ENCODE results near the gene LAMB4. TPM values are rescaled to one million over a fixed set of nuclear protein-coding genes. Genes with fewer than 3 reads are reported as not detected.
"Not testable (repeated sequence)": the region's sequence is repeated elsewhere in the genome, so short reads cannot be mapped to it uniquely, and the experiment has no call there.

Gene LAMB4
- total RNA-seq, 1 donor from 2014 or later: 3.1 TPM

DNA sequence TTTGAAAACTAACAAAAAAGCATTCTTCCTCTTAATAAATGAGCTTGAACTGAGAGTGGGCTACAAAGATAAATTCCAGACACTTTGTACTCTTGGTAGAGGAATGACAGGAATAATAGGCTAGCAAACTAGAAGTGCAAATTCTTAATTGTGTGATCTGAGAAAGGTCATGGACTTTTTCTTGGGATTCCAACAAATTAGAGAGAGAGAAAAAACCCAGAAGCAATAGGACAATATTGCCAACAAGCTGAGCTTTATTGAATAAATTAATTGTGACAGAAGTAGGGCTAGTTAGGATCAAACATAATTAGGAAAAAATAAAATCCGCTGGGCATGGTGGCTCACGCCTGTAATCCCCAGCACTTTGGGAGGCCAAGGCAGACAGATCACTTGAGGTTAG is 85.8 kb downstream of the LAMB4 start:
- no peak for DNase-seq

DNA sequence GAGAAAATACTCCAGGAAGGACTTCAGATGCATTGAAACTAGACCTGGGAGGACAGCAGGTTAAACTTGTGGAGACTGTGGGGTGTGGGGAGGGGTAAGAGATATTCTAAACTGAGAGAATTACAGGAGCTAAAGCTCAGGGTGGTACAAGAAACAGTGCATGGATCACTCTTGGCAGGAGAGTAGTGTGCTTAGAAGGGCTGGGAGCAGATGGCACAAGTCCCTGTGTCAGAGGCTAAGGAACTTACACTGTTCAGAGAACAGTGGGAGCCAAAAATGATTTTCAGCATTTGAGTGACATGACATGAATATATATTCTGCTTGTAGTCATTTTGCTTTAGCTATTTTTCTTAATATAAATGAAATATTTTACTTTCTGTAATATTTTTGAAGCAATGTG is 91.2 kb downstream of the LAMB4 start:
- peak; percentile 39 for DNase-seq

DNA sequence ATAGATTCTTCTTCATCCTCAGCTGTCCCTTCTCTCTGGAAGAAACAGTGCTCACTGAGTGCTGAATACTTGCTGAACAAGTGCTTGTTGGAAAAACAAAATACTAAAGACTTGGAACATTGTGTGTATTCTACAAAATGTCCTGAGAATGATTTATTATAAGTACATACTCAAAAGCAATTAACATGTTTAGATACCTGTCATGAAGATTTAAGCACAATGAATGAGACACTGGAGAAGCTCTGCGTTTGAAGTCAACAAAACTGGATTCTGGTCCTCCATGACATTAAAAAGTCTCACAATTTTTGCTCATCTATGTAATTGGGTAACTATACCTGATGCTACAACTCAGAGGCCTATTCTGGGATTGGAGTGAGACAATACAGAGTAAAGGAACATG is 92.4 kb downstream of the LAMB4 start:
- DNase-seq: no peak

DNA sequence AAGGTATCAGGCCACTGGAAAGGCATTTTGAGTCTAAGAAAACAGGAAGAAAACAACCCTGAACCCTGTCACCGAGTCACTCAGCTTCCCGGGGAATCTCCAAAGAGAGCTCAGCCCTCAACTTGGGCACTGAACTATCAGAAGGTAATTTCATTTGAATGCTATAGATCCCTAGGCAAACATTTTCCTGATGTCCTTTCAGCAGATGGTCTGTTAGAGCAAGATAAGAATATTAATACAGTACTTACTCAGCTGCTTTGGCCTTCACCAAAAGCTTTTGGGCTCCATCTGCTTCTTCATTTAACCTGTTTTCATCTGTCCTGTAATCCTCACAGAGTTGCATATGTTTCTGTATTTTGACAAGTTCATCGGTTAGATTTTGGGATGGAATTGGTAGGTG is 93.0 kb downstream of the LAMB4 start:
- DNase-seq: no peak

DNA sequence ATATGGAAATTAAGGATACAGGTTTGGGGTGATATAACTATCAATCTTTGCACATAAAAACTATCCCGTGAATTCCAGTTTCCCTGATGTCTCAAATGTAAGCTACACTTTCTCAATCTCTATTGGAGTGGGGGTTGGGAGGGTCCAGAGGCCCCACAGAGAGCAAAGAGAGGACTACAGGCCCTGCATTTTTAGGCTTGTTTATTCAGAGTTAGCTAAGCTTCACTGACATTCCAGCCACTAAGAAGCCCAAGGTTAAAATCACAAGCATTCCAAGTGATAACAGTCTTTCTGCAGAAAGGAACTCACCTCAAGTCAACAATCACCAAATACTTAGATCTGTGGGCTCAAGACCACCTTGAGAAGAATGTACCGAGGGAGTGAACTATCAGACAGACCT is 95.6 kb downstream of the LAMB4 start:
- DNase-seq: no peak

DNA sequence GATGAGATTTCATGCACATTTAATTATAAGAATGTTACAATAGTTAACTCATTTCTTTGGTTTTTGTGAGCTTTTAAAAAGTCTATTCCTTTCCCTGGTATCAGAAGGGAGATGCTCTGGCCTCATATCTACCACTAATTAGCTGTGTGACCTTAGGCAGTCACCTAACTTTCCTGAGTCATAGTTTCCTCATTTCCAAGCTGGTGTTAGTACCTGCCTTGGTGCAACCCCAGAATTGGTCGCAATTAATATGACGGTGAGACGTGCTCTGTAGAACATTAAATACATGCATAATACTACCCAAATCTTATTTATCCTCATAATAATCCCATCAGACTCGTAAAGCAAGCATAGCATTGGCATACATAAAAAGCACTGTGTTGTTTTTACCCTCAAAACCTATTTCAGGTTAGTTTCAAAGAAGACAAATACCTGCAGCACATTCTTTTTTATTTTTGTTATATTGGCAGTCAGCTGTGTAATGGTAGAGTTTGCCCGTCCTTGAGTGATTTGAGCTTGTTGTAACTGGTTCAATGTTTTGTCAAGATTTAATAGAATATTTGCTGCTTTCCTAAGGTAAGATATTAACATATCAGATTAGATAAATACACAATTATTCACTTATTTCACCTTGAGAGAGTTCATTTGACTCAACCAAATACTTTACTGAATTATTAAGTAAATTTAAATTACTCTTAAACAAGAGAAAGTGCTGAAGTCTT is 96.2 kb downstream of the LAMB4 start:
- DNase-seq: no peak

DNA sequence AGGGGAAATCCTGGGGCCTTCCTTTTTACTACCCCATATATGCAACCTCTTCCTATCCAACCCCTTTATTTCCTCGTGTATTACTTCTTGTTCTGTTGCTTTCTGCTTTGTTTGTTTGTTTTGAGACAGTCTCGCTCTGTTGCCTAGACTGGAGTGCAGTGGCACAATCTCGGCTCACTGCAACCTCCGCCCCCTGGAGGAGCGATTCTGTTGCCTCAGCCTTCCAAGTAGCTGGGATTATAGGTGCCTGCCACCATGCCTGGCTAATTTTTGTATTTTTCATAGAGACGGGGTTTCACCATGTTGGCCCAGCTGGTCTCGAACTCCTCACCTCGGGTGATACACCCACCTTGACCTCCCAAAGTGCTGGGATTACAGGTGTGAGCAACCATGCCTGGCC is 96.9 kb downstream of the LAMB4 start:
- not testable (repeated sequence) for DNase-seq

DNA sequence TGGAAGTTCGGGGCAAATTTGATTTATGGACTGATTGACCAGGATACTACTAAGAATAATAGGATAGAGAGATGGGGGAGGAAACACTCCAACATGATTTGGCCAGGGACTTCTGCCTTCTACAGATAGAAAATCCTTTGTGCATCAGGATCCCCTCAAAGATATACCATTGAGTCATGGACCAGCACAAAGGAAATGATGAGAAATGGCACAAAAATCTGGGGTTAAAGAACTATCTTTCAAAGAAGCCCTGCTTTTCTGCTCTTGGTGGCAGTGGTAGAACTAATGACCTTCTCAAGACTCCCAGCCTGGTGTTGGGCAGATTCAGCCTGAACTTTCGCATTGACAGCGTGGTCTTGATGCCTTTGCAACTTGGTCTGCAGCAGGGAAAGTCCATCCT is 99.6 kb downstream of the LAMB4 start:
- DNase-seq: no peak

DNA sequence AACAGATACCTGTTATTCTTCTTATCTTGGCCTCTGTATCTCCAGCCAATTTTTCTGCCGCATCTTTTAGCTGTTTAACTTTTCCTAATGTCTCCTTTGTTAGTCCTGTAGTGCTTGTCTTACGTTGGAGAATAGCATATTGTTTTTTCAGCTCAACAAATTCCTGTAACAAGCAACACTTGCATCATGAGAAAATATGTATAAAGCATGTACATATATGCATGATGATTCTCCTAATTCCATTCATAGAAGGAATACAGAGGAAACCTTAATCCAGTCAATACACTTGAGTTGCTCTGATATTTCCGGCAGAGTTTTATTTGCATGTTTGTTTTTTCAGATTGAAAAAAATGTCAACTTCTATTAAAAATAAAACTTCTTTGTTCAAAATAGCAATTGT is 101.1 kb downstream of the LAMB4 start:
- DNase-seq: no peak

DNA sequence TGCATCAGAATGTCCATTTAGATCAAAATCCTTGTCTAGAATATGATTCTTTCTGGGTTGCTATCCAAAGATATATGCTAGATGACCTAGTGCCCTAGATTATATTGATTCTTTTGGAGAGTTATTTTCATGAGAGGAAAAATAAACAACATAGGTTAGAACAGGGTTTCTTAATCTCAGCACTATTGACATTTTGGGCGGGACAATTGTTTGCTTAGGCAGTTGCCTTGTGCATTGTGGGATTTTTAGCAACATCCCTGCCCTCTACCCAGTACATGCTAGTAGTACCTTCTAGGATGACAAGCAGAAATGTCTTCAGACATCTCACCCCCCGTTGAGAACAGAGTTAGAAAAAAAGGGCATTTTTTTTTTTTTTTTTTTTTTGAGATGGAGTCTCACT is 102.0 kb downstream of the LAMB4 start:
- DNase-seq: no peak

DNA sequence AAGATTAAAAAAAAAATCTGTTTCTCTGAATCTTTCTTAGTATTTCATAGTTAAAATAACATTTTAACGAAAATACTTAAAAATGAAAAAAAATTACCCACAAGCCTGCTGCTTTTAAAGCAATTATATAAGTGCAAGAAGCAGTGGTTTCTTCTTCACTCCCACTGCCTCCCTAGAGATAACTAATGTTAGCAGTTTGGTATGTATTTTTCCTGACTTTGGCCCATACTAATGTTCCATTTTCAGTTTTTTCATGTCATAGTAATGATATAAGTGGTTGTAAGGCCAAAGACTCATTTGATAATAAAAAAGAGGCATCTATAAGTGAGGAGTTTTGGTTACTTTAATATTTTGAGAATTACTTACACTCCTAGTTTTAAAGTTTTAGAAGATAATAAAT is 102.9 kb downstream of the LAMB4 start:
- DNase-seq: no peak

DNA sequence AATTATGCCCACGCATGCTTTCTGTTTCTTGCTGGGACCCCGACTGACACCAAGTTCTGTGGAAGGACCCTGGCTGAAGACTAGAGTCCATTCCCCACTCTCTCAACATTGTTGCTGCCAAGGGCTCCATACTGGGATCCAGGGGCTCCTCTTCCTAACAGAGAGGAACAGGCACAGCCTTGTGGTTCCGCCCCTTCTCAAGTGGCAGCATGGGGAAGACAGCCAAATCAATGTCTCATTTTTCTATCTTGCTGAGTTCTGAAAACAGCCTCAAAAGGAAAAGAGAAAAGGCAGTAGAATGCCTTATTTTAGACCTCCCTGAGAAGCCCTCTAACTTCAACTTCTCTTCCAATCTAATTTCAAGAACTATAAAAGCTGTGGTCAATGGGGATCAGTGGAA is 103.5 kb downstream of the LAMB4 start:
- no peak for DNase-seq

DNA sequence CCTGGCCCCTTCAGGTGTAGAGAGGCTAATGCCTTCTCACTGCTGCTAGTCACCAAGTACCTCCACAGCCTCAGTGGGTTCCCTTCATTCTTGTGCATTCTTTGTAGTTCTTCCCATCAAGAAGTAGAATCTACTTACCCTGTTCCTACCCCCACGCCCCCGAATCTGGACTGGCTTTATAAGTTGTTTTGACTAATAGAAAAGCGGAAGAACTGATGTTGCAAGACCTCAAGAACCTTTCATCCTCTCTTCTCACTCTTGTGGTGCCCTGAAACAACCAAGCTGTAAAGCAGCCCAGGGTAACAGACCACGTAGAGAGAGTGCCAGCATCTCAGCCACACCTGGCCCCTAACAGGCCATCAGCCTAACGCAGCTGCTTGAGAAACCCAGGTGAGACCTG is 104.0 kb downstream of the LAMB4 start:
- DNase-seq: no peak

DNA sequence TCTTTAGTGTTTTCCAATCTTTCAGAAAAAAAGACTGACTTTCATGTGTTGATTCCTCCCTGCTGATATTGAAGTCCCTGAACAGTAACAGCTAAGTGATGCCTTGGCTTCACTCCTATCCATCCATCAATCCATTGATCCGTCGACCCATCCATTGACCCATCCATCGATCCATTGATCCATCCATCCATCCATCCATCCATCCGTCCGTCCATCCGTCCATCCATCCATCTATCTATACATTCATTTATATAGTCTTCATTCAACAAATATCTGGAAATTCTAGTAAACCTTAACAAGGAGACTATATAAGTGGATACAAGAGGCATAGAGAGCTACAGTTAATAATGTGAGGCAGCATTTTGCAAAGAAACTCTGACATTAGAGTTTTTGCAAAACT is 105.6 kb downstream of the LAMB4 start:
- no peak for DNase-seq

DNA sequence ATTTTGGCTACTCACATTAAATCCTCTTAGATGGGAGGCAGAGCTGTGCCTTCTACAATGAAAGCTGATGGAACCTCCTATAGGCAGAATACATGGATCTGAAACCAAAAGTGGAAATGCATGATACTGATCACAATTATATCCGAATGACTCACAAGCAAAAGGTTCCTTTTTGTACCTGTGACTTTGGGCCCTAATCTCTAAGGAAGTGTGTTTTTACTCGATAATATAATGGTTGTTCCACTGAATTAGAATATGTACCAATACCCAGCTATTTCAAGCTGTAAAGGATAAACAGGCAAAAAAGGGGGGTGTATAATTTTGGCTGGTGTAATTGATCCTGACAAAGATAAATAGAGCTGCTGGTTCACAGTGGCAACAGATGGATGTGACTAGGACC is 109.6 kb downstream of the LAMB4 start:
- no peak for DNase-seq

DNA sequence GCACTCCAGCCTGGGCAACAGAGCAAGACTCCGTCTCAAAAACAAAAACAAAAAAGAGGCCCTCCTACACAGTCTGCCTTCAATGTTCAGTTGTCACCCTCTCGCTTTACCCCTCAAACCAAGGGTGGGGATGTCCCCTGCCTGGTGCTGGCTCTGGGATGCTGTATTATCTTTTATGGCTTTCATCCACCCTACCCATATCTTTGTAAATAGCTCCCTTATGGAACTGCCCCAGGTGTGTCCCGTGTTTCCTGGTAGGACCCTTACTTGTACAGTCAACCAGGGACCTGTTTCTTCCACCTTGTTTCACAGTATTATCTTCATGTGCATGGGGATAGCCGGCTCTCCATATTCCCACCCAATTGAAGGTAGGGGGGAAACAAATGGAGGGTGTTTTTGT is 111.5 kb downstream of the LAMB4 start:
- DNase-seq: no peak

DNA sequence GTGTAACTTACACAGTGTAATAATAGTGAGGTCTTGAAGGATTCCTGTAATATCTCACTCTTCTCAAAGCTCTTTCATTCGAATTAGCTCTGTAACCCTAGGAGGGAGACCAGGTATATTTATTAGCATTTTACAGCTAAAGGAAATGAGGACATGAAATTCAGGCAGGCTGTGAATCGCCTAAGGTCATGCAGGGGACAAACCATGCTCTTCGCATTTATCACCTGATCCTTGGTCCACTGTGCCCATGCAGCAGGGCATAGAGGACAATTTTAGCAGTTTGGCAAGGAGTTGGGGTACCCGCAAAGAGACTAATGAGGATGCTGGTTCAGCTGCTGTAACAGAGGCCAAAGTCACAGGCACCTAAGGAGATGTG is 112.4 kb downstream of the LAMB4 start:
- DNase-seq: no peak

DNA sequence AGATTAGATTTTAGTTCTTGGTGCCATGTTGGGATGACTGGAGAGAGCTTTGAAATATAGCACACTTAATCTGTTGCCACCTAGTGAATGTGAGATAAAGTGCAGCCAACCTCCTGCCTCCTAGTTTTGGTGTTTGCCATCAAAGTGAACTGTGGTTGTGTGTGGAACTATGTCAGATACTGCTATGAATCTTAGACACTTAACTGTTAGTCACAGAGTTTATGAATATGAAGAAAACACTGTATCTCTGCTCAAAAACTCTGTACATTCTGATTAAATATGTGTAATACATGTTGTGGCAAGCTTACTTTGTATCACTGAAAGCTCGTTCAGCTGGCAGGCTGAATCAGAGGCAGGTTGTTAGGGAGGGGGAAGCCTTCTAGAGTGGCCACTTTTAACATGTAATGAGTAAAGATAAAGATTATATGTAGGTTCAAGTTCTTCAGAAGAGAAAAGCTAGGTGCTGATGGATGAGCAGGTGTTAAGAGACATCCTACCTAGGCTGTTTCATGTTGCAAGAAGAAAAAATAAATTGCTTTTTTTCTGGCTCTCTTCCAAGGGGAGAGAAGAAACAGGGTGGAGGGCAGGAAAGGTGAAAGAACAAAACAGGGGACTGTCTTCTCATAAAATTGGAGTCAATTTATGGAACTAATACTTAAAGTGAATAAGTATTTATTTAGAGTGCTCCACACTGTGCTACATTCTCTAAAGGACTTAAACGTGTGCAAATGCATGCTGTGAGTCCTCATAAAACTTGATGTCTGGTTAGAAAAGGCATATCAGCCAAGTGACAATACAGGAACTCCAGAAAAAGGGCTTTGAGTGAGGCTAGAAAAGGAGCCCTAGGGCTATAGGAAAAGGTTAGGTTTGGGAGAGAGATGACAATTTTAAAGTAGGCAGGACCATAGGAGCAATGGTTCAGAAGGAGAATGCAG is 113.1 kb downstream of the LAMB4 start:
- peak; percentile 37 for DNase-seq

DNA sequence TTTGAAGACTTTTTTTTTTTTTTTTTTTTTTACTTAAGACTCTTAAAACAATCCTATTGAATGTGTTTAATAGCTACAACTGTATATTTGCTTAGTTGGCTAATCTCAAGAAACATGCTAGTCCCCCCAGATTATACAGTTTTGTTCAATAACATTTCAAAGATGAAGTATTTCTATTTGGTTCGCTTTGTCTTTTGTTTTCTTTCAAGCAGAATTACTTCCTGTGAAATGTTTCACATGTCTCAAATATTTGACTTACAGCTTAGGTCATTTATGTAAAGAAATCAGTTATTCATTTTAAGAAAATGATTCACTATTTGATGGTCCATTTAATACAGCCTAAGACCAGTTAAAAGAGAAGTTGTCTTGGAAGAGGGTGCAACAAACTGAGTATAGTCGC is 114.4 kb downstream of the LAMB4 start:
- DNase-seq: no peak

DNA sequence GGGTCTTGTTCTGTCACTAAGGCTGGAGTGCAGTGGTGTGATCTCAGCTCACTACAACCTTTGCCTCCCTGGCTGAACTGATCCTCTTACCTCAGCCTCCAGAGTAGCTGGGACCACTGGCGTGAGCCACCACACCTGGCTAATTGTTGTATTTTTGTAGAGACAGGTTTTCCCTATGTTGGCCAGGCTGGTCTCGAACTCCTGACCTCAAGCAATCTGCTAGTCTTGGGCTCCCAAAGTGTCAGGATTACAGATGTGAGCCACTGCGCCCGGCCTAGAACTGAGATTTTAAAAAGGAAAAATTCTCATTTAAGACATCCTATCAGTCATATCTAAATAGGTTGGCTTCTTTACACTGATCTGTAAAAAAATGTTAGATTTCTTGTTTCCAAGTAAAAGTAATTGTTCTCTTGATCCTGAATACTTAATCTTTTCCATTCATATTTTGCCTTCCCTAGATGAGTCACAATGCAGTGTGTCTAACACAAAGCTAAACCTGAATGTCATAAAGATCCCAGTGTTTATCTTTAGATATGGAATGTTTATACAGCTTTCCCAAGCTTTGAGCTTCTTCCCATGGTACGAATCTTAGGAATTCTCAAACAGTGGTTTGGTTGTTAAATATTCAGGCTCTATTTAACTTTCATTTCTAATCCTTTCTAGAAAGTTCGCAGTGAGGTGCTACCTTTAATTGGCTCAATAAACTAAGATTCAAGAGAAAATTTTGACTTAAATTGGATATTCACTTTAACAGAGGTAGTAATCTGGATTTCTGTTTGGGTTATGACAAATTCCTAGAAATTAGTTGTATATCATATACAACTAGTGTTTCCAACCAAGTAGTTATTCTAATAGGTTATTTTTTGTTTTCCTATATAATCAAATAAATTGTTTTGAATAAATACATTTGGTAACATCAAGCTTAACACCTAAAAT is 115.1 kb downstream of the LAMB4 start:
- DNase-seq: no peak

DNA sequence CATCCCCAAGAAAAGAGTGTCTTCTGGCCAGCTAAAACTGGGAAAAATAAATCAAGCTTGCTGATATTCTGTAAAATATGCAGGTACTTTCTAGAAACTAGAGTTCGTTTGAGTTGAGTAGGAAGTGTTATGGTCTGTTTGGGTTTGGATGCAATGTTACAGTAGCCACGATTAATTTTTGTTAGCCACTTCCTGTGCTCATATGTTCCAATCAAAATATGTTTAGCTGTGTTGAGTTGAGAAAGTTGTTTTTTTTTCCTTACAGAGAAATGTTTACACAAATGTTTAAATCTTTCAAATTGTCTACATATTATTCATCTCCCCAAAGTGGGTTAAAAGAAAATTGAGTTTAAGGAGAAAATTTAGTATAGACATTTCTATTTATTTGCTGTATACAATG is 115.9 kb downstream of the LAMB4 start:
- no peak for DNase-seq
